Endothelial cell of umbilical vein (primary cell): ENCODE results near the gene ERP29. TPM values are rescaled to one million over a fixed set of nuclear protein-coding genes. Genes with fewer than 3 reads are reported as not detected.

Source experiments
- BruUV-seq: library from RNA; stranded (reverse); fragments of 400-500 nt; replicated peaks from 2 replicates; lab custom pipeline; 2021; lab: Mats Ljungman, UMichigan
- CTCF ChIA-PET: fragments of 300-600, 350-600 bp; sonication (Branson Sonifier 250); formaldehyde crosslinking; loops from one replicate; lab custom pipeline; 2021; ENCODE audit warnings: antibody characterized with exemption, inconsistent platforms; lab: Charles Lee
- POLR2A ChIA-PET: fragments of 300-600, 350-600 bp; sonication (Branson Sonifier 250); formaldehyde crosslinking; loops from one replicate; lab custom pipeline; 2021; ENCODE audit warnings: antibody characterized with exemption, inconsistent platforms; lab: Charles Lee
- DNase-seq: peaks from one replicate; pipeline ENCODE4 v3.0.0-alpha.2; 2011; ENCODE audit warnings: low read depth, low spot score
- FAIRE-seq: peaks from 2 replicates; lab custom pipeline; 2011; peaks lifted over from hg19 to GRCh38; lab: Jason Lieb, UNC
- H2AFZ ChIP-seq: 2 replicates; pipeline ENCODE4 v1.6.0; 2012; ENCODE audit warnings: low read depth, low read length, control low read depth, inconsistent platforms
- H3K27ac ChIP-seq: 2 replicates; pipeline ENCODE4 v1.5.1; 2011; ENCODE audit warnings: low read depth, mild to moderate bottlenecking, control low read depth, low read length, moderate library complexity; ENCODE audit not compliant: insufficient read depth
- H3K27me3 ChIP-seq, 2 experiments: 2 replicates each; pipeline versions ENCODE4 v1.6.0 to v1.6.1; 2011; ENCODE audit warnings: low read length in 2 of 2, mixed read lengths in 1 of 2; ENCODE audit not compliant: control insufficient read depth in 2 of 2, insufficient read depth in 2 of 2
- H3K36me3 ChIP-seq, 2 experiments: 2 replicates in 1 of 2; 3 replicates in 1 of 2; pipeline ENCODE4 v1.5.1; 2011; ENCODE audit warnings: low read length in 2 of 2, mild to moderate bottlenecking in 1 of 2, moderate library complexity in 1 of 2; ENCODE audit not compliant: control insufficient read depth in 2 of 2, insufficient read depth in 2 of 2; ENCODE audit errors: extremely low read depth in 1 of 2
- H3K4me1 ChIP-seq: 3 replicates; pipeline ENCODE4 v1.5.1; 2011; ENCODE audit warnings: mild to moderate bottlenecking, low read length; ENCODE audit not compliant: control insufficient read depth, insufficient read depth; ENCODE audit errors: extremely low read depth
- H3K4me2 ChIP-seq: 2 replicates; pipeline ENCODE4 v1.6.1; 2011; ENCODE audit warnings: low read length, control low read depth, mixed read lengths; ENCODE audit not compliant: insufficient read depth
- H3K4me3 ChIP-seq, 3 experiments: fragments of 200-600 bp in 1 of 3; sonication (generic), shearing (Covaris generic) in 1 of 3; replicated peaks in 1 of 3; 2 replicates each; pipeline ENCODE4 v1.5.1; 2011 to 2016; ENCODE audit warnings: control low read depth in 3 of 3, low read length in 3 of 3, mild to moderate bottlenecking in 2 of 3, inconsistent platforms in 1 of 3, low read depth in 1 of 3, moderate library complexity in 1 of 3; ENCODE audit not compliant: insufficient read depth in 1 of 3
- H3K79me2 ChIP-seq: 2 replicates; pipeline ENCODE4 v1.6.0; 2012; ENCODE audit warnings: low read length, inconsistent platforms; ENCODE audit not compliant: control insufficient read depth, insufficient read depth
- H3K9ac ChIP-seq: replicated peaks from 2 replicates; pipeline ENCODE3; 2011; ENCODE audit warnings: low read length, control low read depth; ENCODE audit not compliant: insufficient read depth; ENCODE audit errors: extremely low read depth
- H3K9me1 ChIP-seq: replicated peaks from 3 replicates; pipeline ENCODE4 v1.6.0; 2011; ENCODE audit warnings: mild to moderate bottlenecking, low read length; ENCODE audit not compliant: control insufficient read depth, insufficient read depth; ENCODE audit errors: extremely low read depth
- H3K9me3 ChIP-seq: replicated peaks from 2 replicates; pipeline ENCODE4 v1.5.1; 2012; ENCODE audit warnings: low read length, inconsistent platforms; ENCODE audit not compliant: control insufficient read depth, insufficient read depth
- H4K20me1 ChIP-seq: replicated peaks from 2 replicates; pipeline ENCODE3; 2011; ENCODE audit warnings: mild to moderate bottlenecking, low read length; ENCODE audit not compliant: control insufficient read depth, insufficient read depth; ENCODE audit errors: extremely low read depth
- CTCF ChIP-seq, 2 donors: IDR thresholded peaks; 1 replicate in 1 of 2; 2 replicates in 1 of 2; pipeline ENCODE4 v1.5.1; 2011; ENCODE audit warnings: low read length in 2 of 2, mild to moderate bottlenecking in 2 of 2, moderate library complexity in 2 of 2, control low read depth in 1 of 2, inconsistent platforms in 1 of 2, low read depth in 1 of 2; ENCODE audit not compliant: insufficient read depth in 1 of 2; ENCODE audit errors: extremely low read depth in 1 of 2
- EZH2 ChIP-seq: IDR thresholded peaks from 2 replicates; pipeline ENCODE4 v1.6.1; 2012; ENCODE audit warnings: borderline replicate concordance, low read depth, mild to moderate bottlenecking, moderate library complexity, low read length, inconsistent platforms; ENCODE audit not compliant: severe bottlenecking
- FOS ChIP-seq: IDR thresholded peaks from 2 replicates; pipeline ENCODE4 v1.6.1; 2011; ENCODE audit warnings: mild to moderate bottlenecking, low read length, moderate library complexity, borderline replicate concordance; ENCODE audit not compliant: insufficient read depth
- GATA2 ChIP-seq: IDR thresholded peaks from 2 replicates; pipeline ENCODE4 v1.7.0; 2011; ENCODE audit warnings: low read depth, mild to moderate bottlenecking, moderate library complexity, mixed read lengths, low read length; ENCODE audit not compliant: insufficient read length, insufficient read depth
- JUN ChIP-seq: IDR thresholded peaks from 2 replicates; pipeline ENCODE4 v1.6.1; 2011; ENCODE audit warnings: borderline replicate concordance, low read depth; ENCODE audit not compliant: insufficient read length, insufficient read depth
- MAX ChIP-seq: IDR thresholded peaks from 2 replicates; pipeline ENCODE4 v1.6.1; 2011; ENCODE audit not compliant: insufficient read depth, insufficient read length
- MYC ChIP-seq: IDR thresholded peaks from one replicate; pipeline ENCODE4 v1.6.1; 2011; ENCODE audit warnings: mild to moderate bottlenecking, low read depth, low read length
- POLR2A ChIP-seq: IDR thresholded peaks from 2 replicates; pipeline ENCODE4 v1.6.1; 2012; ENCODE audit warnings: low read depth, mild to moderate bottlenecking, control low read depth, low read length
- POLR2AphosphoS5 ChIP-seq: IDR thresholded peaks from 2 replicates; pipeline ENCODE4 v1.6.1; 2012; ENCODE audit warnings: low read depth, mild to moderate bottlenecking, control low read depth, low read length, moderate library complexity; ENCODE audit not compliant: insufficient read depth
- dilution Hi-C: fragments of 300-500 bp; cut with MboI; formaldehyde crosslinking; loops from one replicate; pipeline ENCODE4 v1.15.0; 2019; ENCODE audit warnings: low sequenced_read_pairs; ENCODE audit not compliant: extremely low pct_ligation_motif_present
- intact Hi-C: fragments of 100-400 bp; cut with micrococcal nuclease; formaldehyde crosslinking; loops from one replicate; pipeline ENCODE4 v1.10.0; 2022
- polyA plus RNA-seq, 4 experiments: library from polyadenylated mRNA; depleted of rRNA in 3 of 4; stranded (reverse) in 3 of 4; unstranded in 1 of 4; fragments of >200 nt; gene quantifications; 2 replicates each; pipeline versions ENCODE4 v1.2.1 to v1.2.3, GENCODE V29; 2011 to 2012; ENCODE audit warnings: missing spikeins in 1 of 4
- total RNA-seq: library from RNA; stranded (reverse); gene quantifications from 2 replicates; pipeline ENCODE4 v1.2.3, GENCODE V29; 2021

The ERP29 gene
- total and polyA plus RNA-seq, 2 donors (not counting 3 experiments of a cell fraction or from before 2014, with no cell fraction given): 77.1 to 116 TPM

GRCh38 chr12:112010415-112011344 lies 2.5 kb upstream of the ERP29 start:
- no TSS peak for BruUV-seq
- CTCF ChIA-PET: no interaction called here
- peaks cover 17% of the 10 kb centered on the region for H3K79me2 ChIP-seq
- DNase-seq: no peak
- H3K4me2 ChIP-seq: no peak overlapping the region
- intact Hi-C loops (loop anchor here (5.0 to 10.0 kb wide), 4 partner anchors 97 to 374 kb away; partner anchors contain the start of genes ACAD10, BRAP, HECTD4 and MAPKAPK5), dilution Hi-C loops (no loop called here)
- no peaks in the 10 kb centered on the region for H3K9me1 ChIP-seq
- POLR2A ChIA-PET: interaction anchor here (0.6 kb wide), 1 partner anchor 350 kb away, joined by 3 read pairs; no protein-coding TSS in a partner anchor
- no peak overlapping the region for H3K4me3 ChIP-seq
- no peaks in the 10 kb centered on the region for H4K20me1 ChIP-seq
- peaks cover 26% of the 10 kb centered on the region for H3K4me1 ChIP-seq
- TF ChIP-seq MYC (no peak), POLR2A (no peak), EZH2 (no peak), GATA2 (no peak), JUN (no peak), MAX (no peak), FOS (no peak), CTCF (IDR thresholded peaks at IDR 0.05; ENCODE audit: extremely low read depth in 1 of 2, insufficient read depth in 1 of 2, low read depth in 1 of 2, low read length in 2 of 2) (no peak), POLR2AphosphoS5 (no peak)
- no peak for FAIRE-seq
- no peaks in the 10 kb centered on the region for H3K27me3 ChIP-seq
- no peaks in the 10 kb centered on the region for H3K9me3 ChIP-seq
- H3K36me3 ChIP-seq: no peaks in the 10 kb centered on the region
- H3K27ac ChIP-seq: no peak overlapping the region
- H3K9ac ChIP-seq: no peak overlapping the region
- H2AFZ ChIP-seq: no peak overlapping the region
